ENCODE data around the gene FCRLB.

Gene FCRLB

GRCh38 chr1:161749509-161750407, 28.4 kb downstream of the FCRLB start, which contains the start of gene DUSP12 (continued):
- peak; percentile 47 for TF ChIP-seq PRDM10 (tag by site-specific recombination; IDR thresholded peaks at IDR 0.05)
- peak; percentile 28 for TF ChIP-seq GLIS1 (tag by site-specific recombination; IDR thresholded peaks at IDR 0.05)
- TF ChIP-seq, protein P1, sequence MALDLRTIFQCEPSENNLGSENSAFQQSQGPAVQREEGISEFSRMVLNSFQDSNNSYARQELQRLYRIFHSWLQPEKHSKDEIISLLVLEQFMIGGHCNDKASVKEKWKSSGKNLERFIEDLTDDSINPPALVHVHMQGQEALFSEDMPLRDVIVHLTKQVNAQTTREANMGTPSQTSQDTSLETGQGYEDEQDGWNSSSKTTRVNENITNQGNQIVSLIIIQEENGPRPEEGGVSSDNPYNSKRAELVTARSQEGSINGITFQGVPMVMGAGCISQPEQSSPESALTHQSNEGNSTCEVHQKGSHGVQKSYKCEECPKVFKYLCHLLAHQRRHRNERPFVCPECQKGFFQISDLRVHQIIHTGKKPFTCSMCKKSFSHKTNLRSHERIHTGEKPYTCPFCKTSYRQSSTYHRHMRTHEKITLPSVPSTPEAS (tag by site-specific recombination; IDR thresholded peaks at IDR 0.05) = peak; percentile 51
- TF ChIP-seq ZNF184 (tag by site-specific recombination; IDR thresholded peaks at IDR 0.05) = 0 out of 2 replicates have a peak, but pooled peaks have one; percentile 19
- TF ChIP-seq GLIS2 (tag by site-specific recombination; IDR thresholded peaks at IDR 0.05) = peak; percentile 26
- TF ChIP-seq SP2 (tag by site-specific recombination; IDR thresholded peaks at IDR 0.05) = peak; percentile 92
- peak; percentile 14; the same call in 1 of the 2 replicates for TF ChIP-seq ZBTB48 (tag by site-specific recombination; IDR thresholded peaks at IDR 0.05)
- TF ChIP-seq, protein P2, sequence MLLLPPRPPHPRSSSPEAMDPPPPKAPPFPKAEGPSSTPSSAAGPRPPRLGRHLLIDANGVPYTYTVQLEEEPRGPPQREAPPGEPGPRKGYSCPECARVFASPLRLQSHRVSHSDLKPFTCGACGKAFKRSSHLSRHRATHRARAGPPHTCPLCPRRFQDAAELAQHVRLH (tag by site-specific recombination; IDR thresholded peaks at IDR 0.05) = peak; percentile 30; the same call in 1 of the 2 replicates
- peak; percentile 89; the same call in 1 of the 2 replicates for TF ChIP-seq KLF16 (tag by site-specific recombination; IDR thresholded peaks at IDR 0.05)
- no peak for TF ChIP-seq ZNF140 (tag by site-specific recombination; IDR thresholded peaks at IDR 0.05)
- peak; percentile 73 for TF ChIP-seq ZNF341 (tag by site-specific recombination; IDR thresholded peaks at IDR 0.05; ENCODE audit: low read depth)
- TF ChIP-seq GLI4 (tag by site-specific recombination; IDR thresholded peaks at IDR 0.05) = 0 out of 2 replicates have a peak, but pooled peaks have one; percentile 26
- no peak for TF ChIP-seq ZFP3 (tag by site-specific recombination; IDR thresholded peaks at IDR 0.05; ENCODE audit: low read depth)
- TF ChIP-seq ZNF280C (tag by site-specific recombination; IDR thresholded peaks at IDR 0.05) = no peak
- TF ChIP-seq ZNF792 (tag by site-specific recombination; IDR thresholded peaks at IDR 0.05) = peak; percentile 74; the same call in 1 of the 2 replicates
- TF ChIP-seq KLF9 (tag by site-specific recombination; IDR thresholded peaks at IDR 0.05; ENCODE audit: low read depth) = peak; percentile 73
- TF ChIP-seq BCL11A (tag by site-specific recombination; IDR thresholded peaks at IDR 0.05; ENCODE audit: low read depth) = peak; percentile 59; the same call in 1 of the 2 replicates
- no peak for TF ChIP-seq ZNF221 (tag by site-specific recombination; IDR thresholded peaks at IDR 0.05; ENCODE audit: borderline replicate concordance)
- TF ChIP-seq ZNF16 (tag by site-specific recombination; IDR thresholded peaks at IDR 0.05; ENCODE audit: low read depth) = no peak
- TF ChIP-seq SP7 (tag by site-specific recombination; IDR thresholded peaks at IDR 0.05) = peak; percentile 80
- TF ChIP-seq ZNF660 (tag by site-specific recombination; IDR thresholded peaks at IDR 0.05) = peak; percentile 46; the same call in 1 of the 2 replicates
- TF ChIP-seq, protein P3, sequence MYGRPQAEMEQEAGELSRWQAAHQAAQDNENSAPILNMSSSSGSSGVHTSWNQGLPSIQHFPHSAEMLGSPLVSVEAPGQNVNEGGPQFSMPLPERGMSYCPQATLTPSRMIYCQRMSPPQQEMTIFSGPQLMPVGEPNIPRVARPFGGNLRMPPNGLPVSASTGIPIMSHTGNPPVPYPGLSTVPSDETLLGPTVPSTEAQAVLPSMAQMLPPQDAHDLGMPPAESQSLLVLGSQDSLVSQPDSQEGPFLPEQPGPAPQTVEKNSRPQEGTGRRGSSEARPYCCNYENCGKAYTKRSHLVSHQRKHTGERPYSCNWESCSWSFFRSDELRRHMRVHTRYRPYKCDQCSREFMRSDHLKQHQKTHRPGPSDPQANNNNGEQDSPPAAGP (tag by site-specific recombination; IDR thresholded peaks at IDR 0.05) = peak; percentile 63
- TF ChIP-seq ZNF2 (tag by site-specific recombination; IDR thresholded peaks at IDR 0.05) = peak; percentile 89; the same call in 1 of the 2 replicates
- peak; percentile 72; the same call in 1 of the 2 replicates for TF ChIP-seq ZNF391 (tag by site-specific recombination; IDR thresholded peaks at IDR 0.05; ENCODE audit: borderline replicate concordance, low read depth)
- no peak for TF ChIP-seq ZNF510 (tag by site-specific recombination; IDR thresholded peaks at IDR 0.05; ENCODE audit: insufficient replicate concordance)
- TF ChIP-seq ZEB2 (tag by site-specific recombination; IDR thresholded peaks at IDR 0.05) = peak; percentile 80; the same call in 1 of the 2 replicates
- TF ChIP-seq ZFHX2 (tag by site-specific recombination; conservative IDR thresholded peaks at IDR 0.05) = no peak; the same call in 1 of the 2 replicates
- peak; percentile 82 for TF ChIP-seq SP3 (tag by site-specific recombination; IDR thresholded peaks at IDR 0.05)
- peak; percentile 94; the same call in 1 of the 2 replicates for TF ChIP-seq ZFP37 (tag by site-specific recombination; IDR thresholded peaks at IDR 0.05)
- 0 out of 2 replicates have a peak, but pooled peaks have one; percentile 68 for TF ChIP-seq ZSCAN16 (tag by site-specific recombination; IDR thresholded peaks at IDR 0.05)
- peak; percentile 82 for TF ChIP-seq ZNF561 (tag by site-specific recombination; IDR thresholded peaks at IDR 0.05; ENCODE audit: borderline replicate concordance)
- peak; percentile 90 for TF ChIP-seq ZBTB20 (tag by site-specific recombination; IDR thresholded peaks at IDR 0.05)

Data from HEK293 (cell line).